ENCODE results near the gene TP53BP2.
"Not testable (repeated sequence)": the region's sequence is repeated elsewhere in the genome, so short reads cannot be mapped to it uniquely, and the experiment has no call there.

Gene TP53BP2

DNA sequence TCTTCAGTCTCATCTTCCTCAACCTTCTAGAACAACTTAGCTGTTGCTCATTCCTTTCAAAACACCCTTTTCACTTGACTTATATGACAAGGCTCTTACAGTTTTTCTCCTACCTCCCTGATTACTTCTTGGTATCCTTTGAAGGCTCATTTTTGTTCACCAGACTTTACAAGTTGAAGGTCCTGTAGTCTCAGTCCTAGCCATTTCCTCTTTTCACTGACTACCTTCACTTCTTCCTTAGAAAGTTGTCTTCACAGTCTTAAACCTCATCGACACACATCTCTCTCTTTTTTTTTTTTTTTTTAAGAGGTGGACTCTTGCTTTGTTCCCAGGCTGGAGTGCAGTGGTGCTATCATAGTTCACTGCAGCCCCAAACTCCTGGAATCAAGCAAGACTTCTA lies 6.6 kb upstream of the TP53BP2 start:
- DNase-seq (ENCODE audit: low read depth in 2 of 2) = no peak

DNA sequence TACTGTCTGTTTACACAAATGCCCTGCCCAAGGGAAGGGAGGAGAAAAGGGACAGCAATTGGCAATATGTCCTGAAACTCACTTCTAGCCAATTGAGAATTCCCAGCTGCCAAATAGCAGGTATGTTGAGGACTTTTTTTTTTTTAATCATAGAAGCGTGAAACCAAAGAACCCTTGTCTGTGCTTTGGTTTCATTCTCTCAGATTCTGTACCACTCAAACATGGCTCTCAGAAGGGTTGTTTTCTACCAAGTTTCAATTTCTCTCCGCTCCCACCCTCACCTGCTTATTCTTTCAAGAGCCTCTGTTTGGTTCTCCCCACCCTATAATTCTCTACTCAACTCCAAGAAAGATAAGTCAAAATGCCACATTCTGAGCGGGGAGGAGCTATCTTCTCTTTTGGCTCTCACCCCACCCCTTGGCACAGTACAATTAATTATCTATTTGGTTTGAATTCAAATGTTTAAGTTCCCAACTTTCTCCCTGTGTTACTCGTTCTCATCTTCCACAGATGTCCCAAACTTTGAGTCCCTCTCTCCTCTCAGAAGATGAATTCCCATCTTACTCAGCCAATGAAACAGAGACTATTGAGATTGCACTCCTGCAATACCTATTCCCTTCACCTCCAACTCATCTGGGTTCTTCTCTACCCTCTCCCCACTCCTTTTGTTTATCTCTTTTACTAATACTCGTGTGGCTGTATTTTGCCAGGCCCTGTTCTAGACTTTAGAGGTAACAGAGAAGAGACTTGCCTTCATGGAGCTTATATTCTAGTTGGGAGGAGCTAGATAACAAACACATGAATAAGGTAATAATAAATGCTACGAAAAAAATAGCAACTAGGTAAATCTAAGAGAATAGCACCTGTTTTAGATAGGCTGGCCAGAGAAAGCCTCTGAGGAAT lies 3.9 kb upstream of the TP53BP2 start:
- DNase-seq (ENCODE audit: low read depth in 2 of 2) = no peak

DNA sequence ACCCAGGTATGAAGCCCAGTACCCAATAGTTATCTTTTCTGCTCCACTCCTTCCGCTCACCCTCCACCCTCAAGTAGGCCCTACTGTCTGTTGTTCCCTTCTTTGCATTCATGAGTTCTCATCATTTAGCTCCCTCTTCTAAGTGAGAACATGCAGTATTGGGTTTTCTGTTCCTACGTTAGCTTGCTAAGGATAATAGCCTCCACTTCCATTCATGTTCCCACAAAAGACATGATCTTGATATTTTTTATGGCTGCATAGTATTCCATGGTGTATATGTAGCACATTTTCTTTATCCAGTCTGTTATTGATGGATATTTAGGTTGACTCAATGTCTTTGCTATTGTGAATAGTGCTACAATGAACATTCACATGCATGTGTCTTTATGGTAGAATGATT lies 2.8 kb upstream of the TP53BP2 start:
- no peak for DNase-seq (ENCODE audit: low read depth in 2 of 2)

DNA sequence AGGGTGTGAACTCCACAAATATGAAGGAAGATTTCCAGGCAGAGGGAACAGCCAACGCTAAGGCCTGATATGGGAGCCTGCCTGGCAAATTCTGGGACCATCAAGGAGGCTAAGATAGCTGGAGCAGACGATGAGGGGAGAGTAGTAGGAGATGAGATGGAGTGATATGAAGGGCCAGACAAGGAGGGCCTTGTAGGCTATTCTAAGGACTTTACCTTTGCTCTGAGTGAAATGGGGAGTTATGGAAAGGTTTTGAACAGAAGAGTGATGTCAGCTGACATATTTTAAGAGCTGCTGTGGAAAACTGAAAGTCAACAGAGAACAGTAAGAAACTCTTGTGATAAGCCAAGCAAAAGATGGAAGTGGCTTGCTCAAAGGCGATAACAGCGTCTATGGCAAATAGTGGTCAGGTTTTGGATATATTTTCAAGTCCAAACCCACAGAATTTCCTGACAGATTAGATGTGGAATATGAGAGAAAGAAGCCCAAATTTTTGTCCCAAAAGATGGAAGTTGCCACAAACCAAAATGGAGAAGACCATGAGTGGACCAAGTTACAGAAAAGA lies 2.1 kb upstream of the TP53BP2 start:
- DNase-seq (ENCODE audit: low read depth in 2 of 2) = no peak

DNA sequence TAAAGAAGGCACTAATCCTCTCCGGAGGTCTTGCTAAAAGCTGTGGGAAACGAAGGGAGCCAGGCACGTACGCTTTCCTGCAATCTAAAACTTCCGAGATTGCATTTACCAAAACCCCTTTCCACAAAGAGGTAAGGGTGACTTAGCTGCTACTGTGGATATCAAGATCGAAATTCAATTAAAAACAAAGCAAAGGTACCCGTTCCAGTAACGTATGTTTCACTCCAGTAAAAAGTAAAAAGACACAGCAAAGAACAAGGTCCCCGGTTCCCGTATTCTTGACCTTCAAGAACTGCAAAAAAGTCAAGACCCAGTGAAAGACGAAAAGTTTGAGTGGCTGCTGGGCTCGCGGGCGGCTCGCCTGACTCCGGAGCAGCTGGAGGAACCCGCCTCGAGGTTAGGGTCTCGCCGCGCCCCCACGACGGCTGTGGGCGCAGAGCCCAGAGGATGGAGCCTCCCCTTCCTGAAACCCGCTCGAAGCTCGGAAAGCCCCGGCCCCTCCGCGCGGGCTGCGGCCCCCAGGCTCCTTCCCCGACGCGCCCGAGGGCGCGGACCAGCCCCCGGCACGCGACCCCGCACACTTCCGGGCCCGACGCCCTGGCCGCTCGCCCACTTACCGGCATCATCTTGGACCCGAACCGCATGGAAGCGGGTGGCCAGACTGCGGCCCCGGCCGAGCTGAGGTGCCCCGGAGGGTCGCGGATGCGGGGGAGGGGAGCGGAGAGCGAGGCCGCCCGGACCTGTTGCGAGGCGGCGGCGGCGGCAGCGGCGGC lies 524 bp downstream of the TP53BP2 start:
- peak; percentile 23 for DNase-seq (ENCODE audit: low read depth in 2 of 2)

DNA sequence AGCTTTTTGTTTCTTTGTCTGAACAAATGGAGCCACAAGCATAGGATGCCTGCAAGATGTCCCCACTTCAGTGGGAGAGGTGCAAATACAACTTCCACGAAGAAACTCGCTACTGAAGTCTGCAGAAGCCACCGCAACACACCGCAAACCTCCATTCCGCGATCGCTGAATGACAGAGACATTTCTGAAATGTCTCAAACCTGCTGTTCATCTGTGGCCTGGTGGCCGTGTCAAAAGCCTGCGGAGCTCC lies 1.0 kb downstream of the TP53BP2 start:
- DNase-seq (ENCODE audit: low read depth in 2 of 2) = peak; percentile 51 to 60

DNA sequence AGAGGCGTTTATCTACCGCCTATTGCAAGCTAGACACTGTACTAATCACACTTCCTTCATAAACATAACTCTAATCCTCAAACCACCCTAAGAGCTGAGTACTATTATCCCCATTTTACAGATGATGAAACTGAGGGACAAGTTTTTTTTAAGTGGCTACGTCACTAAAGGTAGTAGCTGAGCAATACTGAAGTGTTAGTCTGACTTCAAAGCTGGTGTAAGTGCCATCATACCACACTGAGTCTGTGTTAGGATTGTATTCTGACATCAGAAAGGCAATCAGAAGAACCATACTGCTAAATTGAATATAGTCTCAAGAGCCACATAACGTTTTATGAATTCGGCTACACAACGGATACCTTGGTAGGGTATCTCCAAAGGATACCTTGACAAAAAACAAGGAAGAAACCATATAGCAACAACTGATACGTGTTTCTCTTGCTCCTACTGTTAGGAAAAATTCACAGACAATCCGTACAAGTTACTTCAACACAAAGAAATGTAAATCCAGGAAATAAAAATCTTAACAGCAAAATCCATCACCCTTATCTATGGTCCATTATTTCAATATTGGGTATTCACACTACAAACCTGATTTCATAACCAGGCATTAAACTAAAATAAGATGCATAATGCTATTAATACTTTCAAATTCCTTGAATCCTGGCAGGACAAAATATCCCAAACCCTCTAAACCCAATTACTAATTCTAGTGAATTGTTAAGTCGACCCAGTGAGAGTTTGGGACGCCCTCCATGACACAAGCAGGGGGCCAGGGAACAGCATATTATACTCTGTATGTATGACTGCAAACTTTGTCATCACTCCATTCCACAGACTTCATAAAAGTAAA lies 1.6 kb downstream of the TP53BP2 start:
- DNase-seq (ENCODE audit: low read depth in 2 of 2) = no peak

DNA sequence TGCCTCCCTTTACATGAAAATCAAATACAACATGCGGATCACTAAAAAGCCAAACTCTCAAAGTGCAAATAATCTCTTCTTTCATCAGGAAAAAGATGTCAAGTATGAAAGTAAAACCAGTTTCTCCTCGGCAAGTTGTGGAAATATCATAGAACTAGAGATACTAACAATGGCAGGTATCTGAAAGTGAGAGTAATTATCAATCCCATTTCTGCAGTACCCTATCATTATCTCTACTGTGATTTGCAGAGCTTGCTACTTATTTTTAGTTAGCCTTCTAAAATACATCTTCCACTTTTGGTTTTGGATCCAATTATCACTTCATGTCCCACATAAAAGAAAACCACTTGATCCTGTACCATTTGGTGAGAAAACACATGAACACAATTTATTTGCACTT lies 3.0 kb downstream of the TP53BP2 start:
- no peak for DNase-seq (ENCODE audit: low read depth in 2 of 2)

DNA sequence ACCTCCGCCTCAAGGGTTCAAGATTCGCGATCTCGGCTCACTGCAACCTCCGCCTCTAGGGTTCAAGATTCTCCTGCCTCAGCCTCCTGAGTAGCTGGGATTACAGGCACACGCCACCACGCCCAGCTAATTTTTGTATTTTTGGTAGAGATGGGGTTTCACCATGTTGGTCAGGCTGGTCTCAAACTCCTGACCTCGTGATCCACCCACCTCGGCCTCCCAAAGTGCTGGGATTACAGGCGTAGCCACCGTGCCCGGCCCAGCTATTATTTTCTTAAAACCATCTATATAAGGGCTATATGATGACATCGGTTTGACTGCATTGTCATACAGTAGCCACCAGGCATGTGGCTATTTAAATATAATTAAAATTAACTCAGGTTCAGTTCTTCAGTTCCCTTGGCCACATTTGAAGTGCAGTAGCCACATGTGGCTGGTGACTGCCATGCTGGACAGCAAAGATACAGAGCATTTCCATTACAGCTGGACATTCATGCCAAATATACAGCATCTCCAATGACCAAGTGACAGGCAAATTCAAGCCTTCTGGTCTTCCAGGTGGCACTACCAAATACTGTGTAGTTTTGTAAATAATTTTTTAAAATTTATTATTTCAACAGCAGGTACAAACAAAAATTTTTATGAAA lies 3.6 kb downstream of the TP53BP2 start:
- DNase-seq (ENCODE audit: low read depth in 2 of 2) = not testable (repeated sequence)

DNA sequence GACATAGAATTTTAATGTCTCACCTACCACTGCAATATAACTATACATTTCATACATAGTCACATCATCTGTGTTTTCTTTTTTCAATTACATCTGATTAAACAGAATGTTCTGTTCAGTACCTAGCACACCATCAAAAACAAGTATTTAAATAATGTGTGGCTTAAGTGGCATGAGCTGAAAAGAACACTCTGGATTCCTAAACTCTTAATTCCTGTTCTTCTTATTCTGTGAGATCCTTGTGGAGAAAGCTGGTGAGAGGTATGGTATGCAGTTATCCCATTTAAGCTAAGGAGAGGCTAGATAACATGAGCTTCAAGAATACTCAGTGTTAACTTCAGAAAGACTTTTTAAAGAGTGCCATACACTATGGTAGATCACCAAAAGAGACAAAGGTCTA lies 5.5 kb downstream of the TP53BP2 start:
- DNase-seq (ENCODE audit: low read depth in 2 of 2) = no peak

DNA sequence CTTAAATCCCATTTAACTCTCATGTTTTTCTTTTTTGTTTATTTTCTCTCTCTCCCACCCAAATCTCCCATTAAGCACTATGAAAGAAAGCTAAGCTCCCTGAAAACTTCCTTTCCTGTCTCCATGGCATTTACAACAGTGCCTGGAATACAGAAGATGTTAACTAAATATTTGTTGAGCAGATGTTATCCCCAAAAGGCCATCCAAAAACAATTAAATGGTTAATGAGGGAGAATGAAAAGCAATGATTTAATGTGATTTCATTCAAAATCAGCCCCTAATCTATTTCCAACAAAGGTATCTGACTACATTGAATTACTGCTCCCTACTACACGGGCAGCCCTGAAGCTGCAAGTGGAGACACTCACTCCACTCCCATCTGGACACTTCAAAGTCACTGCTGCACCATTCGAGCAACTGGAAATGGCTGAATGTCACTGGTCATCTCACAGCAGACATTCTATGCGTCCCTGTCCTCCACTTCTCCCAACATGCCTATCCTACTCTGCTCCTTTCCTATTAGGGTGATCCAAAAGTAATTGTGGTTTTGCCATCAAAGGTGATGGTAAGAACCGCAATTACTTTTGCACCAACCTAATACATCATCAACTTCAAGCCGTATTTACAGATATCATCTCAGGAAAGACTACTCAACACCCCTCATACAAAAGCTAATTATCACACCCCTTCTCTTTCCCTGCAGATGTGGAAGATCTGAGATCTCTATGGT lies 7.5 kb downstream of the TP53BP2 start:
- no peak for DNase-seq (ENCODE audit: low read depth in 2 of 2)

DNA sequence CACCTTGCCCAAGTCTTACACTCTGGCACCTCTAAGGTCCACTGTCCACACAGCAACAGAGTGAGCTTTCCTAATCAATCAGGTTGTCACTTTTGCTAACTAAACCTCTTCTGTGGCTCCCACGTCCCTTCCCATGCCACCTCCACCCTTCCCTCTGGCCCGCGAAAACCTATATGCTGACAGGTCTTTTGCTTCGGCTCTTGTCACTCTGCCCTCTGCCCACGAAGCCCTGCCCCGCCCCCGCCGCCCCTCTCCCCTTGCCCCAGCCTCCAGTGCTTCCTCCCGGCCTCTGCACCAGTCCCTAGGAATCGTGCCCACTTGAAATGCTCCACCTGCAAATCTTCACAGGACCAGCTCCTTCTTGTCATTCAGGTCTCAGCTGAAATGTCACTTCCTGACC lies 8.1 kb downstream of the TP53BP2 start:
- DNase-seq (ENCODE audit: low read depth in 2 of 2) = no peak

DNA sequence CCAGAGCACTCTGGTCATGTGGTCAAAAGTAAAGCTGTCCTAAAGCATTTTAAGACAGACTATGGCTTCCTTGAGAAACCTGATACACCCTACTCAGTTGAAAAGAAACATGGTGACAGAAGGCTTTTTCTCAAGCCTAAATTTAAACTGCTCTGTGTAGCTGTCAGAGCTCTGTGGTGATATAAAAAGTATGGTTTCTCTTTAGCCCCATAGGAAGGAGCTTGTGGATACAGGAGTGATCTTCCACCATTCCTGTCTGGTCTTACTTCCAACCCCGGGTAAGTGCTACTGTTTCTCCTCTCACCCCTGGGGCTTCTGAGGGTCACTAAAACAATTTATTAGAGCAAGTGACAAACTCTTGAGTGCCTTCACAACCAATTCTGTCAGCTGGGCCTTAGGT lies 8.5 kb downstream of the TP53BP2 start:
- DNase-seq (ENCODE audit: low read depth in 2 of 2) = no peak

DNA sequence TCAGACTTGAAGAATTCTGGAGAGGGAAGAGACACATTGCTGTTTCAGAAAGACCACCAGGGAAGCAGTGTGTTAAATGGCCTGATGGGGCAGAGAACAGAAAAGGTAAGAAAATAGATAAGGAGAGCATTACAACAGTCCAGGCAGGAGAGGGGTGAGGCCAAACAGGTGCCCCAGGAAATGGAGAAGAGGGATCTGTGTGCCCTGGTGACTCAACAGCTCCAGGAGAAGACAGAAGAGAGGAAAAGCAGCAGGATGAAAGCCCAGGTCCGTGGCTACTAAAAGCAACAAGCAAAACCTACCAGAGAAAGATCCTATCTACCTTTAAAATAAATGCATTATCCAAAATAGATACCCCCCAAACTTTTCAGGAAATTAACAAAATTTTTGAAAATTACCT lies 9.2 kb downstream of the TP53BP2 start:
- DNase-seq (ENCODE audit: low read depth in 2 of 2) = no peak

DNA sequence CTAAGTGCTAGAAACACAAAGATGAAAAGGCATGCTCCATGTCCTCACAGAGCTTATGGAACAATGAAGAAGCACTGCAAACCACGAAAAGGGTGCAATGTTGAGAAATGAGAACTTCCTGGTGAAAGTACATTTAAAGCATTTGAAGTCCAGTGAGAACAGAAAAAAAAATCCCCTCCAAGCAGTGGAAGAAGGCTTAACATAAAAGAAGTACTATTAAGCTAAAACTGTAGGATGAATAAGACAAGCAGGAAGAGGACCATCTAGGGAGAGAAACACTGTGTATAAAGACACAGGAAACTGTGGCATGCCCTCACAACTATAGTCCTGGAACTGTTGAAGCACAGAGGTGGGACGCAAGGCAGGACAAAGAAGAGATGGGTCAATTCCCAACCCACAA lies 10.0 kb downstream of the TP53BP2 start:
- DNase-seq (ENCODE audit: low read depth in 2 of 2) = no peak

DNA sequence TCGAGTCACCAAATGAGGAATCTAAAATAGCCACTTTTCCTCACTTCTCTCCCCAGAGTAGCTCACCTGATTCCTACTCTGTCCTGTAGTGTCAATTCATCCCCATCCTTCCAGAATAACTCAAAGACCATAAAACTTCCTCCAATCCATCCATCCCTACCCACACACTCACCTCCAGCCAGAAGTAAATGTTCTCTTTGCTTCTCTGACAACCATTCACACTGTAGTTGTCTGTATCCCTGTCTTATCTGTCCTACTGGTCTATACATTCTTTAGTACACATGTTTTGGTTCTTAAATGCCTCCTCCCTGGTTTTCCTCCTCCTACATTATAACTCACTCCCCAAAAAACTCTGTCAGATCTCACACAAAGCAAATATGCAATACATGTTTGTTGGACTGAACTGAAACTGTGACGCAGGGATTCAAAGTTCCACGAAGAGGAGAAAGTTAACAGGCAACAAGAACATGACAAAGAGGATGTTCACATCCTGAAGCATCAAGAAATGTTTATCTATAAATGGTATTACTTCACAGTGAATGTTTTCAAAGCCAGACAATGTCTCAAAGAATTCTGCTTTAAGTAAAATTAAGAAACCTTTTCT lies 11.0 kb downstream of the TP53BP2 start:
- no peak for DNase-seq (ENCODE audit: low read depth in 2 of 2)

DNA sequence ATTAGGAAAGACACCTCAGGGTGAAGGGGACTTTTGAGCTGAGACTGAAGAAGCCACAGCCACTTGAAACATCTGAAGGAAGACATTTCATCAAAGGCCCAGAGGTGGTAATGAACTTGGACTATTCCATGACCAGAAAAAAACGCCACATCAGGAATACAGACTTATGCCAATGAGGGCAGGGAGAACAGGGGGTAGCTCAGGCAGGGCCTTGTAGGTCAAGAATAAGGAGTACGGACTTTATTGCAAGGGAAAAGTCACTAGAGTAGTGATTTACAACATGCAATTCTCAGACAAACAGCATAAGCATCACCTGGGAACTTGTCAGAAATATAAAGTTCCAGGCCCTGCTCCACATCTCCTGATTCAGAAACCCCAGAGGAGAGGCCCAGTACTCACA lies 11.8 kb downstream of the TP53BP2 start:
- no peak for DNase-seq (ENCODE audit: low read depth in 2 of 2)

DNA sequence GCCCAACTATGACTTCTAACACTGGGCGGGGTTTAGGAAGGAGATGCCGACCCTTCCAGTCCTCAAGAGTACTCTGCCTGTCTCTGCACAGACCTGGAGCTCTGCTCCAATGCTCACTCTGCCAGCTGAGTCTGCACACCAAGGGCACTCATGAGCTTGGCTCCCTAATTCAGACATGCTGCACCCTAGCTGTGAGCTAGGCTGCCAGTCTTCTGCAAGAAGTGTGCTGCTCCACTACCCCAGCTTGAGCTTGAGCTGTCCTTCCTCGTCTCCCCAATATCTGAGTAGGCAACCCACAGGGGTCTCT lies 13.2 kb downstream of the TP53BP2 start:
- DNase-seq (ENCODE audit: low read depth in 2 of 2) = no peak

DNA sequence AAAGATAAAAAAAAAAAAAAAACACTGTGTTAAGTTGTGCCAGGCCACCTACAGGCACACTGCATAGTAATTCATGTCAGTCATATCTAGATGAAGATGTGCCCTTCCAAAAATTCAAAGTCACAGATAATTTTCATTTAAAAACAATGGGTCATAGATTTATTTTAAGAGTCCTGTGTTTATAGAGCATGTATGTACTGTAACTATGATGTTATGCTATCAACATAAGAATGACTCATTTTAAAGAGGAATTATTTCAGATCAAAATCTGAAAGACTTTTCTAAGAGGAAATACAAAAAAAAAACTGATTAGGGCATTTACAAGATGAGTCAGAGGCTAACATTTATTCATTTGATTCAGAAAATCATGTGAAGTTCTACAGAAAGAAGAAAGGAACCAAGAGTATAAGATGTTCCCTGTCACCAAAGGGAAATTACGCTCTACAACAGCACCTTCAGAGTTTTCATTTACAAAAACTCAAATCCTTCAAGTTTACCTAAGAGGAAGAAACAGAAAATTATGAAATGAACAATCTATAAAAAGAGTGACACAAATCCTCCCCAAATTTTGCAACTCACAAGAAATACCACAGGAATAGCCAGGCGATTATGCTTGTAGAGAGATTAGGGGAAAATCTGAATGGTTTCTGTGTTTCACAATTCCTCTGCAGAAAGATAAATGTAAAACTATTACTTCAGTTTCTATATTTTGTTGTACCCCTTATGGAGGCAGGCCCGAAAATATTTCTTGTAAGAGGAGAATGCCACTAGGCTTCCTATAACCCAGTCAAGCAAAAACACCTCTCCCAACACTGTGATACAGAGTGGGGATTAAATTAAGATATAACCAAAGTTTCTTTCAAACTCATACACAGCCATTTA lies 13.8 kb downstream of the TP53BP2 start:
- no peak for DNase-seq (ENCODE audit: low read depth in 2 of 2)

DNA sequence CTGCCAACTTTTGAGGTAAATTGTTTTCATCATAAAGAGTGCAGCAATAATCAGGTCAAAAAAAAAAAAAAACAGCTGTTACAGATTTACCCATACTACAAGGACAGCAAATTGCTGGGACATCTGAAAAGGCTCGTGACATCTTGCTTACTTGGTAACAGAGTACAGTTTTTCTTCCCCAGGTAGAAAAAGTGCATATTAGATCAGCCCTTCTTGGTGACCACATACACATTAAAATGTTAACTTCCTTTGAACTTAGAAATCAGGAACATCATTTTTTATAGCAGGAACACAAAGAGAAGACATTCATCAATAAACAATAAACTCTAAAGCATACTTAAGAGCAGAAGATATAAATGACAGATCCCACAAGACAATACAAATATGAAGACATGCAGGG lies 16.1 kb downstream of the TP53BP2 start:
- DNase-seq (ENCODE audit: low read depth in 2 of 2) = no peak

Measured in stimulated activated CD4-positive, alpha-beta T cell treated with anti-CD3 and anti-CD28 coated beads, Interleukin-15, amount 100 ng/mL, for 48 hours (primary cell).